ENCODE measurements around the gene ZNF500.

Gene ZNF500

GRCh38 chr16:4703906-4704305 is 63.1 kb downstream of the ZNF500 start:
- DNase-seq, result no peak

GRCh38 chr16:4702466-4702808 is 64.5 kb downstream of the ZNF500 start:
- no peak for DNase-seq

DNA sequence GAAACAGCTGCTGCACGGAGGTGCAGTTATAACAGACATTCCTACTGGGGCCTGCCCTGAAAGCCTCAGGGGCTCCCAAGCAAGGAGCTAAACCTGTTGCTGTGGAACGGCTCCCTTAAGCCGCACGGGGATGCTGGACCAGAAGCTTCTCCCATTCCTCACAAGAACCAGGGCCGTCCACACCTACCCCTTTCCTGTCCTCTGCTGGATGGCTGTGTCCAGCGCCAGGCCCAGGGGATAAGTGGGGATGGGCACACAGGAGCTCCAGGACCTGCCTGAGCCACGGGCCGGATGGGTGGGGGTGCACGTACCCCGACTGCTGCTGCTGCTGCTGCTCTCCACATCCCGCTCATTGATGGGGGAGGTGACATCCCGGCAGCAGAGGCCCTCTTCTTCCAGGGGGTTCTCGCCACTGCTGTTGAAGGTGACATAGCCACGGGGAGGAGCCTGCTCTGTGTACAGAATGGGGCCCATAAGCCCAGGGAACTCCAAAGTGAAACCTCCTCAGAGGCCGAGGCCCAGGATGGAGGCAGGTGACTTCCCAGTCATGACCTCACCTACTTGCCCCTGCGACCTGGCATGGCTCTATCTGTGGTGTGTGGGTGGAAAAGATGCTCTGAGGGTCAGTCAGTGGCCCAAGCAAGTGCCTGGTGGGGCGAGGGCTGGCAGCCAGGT is 65.0 kb downstream of the ZNF500 start:
- DNase-seq, result no peak

DNA sequence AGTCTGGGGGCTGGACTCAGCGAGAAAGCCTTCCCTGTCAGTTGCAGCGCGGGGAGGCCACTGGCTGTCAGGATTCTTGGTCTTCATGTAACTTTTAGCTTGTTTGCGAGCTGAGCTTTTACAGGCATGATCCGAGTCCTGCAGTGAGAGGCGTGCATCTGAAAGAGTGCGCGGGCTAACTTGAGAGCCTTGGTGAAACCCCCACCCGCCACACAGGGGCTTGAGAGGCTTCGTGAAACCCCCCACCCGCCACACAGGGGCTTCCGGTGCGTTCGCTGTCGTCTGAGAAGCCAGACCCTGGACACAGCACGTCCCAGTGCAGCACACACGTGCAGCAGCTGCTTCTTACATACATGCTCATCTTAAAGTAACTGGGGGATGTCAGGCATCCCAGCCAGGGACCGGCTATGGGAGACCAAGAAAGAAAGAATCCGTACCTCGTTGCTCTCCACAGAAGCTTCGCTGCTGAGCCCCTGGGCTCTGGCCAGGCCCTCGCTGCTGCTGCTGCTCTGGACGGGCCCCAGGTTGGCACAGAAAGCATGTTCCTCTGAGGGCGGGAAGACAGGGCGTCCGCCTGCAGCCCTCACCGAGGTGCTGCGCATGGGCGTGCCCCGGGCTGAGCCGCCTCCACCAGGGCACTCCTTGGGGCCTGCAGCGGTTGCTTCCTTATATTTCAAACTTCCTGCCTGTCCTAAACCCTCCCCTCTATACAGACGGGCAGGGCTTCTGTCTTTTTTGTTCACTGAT is 65.8 kb downstream of the ZNF500 start:
- DNase-seq, result no peak

DNA sequence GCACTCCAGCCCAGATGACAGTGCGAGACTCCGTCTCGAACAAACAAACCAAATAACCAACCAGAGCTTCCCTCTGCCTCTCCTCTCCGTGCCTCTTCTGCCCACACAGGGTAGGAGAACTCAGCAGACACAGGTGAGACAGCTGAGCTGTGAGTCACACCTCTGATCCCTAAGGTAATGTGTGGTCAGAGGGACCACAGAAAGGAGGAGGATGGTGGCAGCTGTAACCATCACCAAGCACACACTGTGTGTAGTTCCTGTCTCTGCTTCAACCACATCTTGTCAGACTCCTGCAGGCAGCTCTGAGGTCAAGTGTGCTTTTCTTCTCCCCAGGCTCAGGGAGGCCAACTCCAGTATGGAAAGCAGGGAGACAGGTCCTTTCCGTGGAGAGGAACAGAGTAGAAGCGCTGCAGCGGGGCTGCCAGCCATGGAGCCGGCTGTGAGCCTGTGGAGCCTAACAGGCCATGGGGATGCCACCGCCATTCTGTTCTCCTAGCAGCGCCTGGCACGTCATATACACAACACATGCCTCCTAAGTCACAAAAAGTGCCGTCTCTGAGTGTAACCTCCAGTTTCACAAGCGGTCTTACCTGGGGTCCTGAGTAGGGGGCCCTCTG is 66.5 kb downstream of the ZNF500 start:
- no peak for DNase-seq

GRCh38 chr16:4699046-4699556 is 67.9 kb downstream of the ZNF500 start:
- DNase-seq, result no peak

GRCh38 chr16:4698321-4699045 is 68.5 kb downstream of the ZNF500 start:
- no peak for DNase-seq

Measured in fibroblast of skin of scalp (primary cell).